ENCODE results near the gene MACROD2.

The MACROD2 gene

GRCh38 chr20:15449061-15449460 lies 1453.7 kb downstream of the MACROD2 start:
- TF ChIP-seq CSDC2 (CRISPR knock-in tag; IDR thresholded peaks at IDR 0.05) (no peak), ARNTL (CRISPR knock-in tag; IDR thresholded peaks at IDR 0.05; ENCODE audit: borderline replicate concordance, low read depth) (no peak), GLIS3 (CRISPR knock-in tag; IDR thresholded peaks at IDR 0.05) (no peak), RARB (CRISPR knock-in tag; IDR thresholded peaks at IDR 0.05) (no peak), BACH2 (CRISPR knock-in tag; IDR thresholded peaks at IDR 0.05; ENCODE audit: borderline replicate concordance) (no peak), ZNF565 (CRISPR knock-in tag; conservative IDR thresholded peaks at IDR 0.05; ENCODE audit: low read depth) (no peak), PPARA (CRISPR knock-in tag; IDR thresholded peaks at IDR 0.05; ENCODE audit: borderline replicate concordance) (no peak), TOX (CRISPR knock-in tag; IDR thresholded peaks at IDR 0.05; ENCODE audit: borderline replicate concordance) (no peak), ESRRG (CRISPR knock-in tag; IDR thresholded peaks at IDR 0.05) (no peak), ISL1 (CRISPR knock-in tag; IDR thresholded peaks at IDR 0.05) (no peak), PATZ1 (CRISPR knock-in tag; IDR thresholded peaks at IDR 0.05; ENCODE audit: borderline replicate concordance) (no peak), ZFP3 (CRISPR knock-in tag; IDR thresholded peaks at IDR 0.05) (no peak), ZFP30 (CRISPR knock-in tag; IDR thresholded peaks at IDR 0.05) (no peak), CREB5 (CRISPR knock-in tag; IDR thresholded peaks at IDR 0.05; ENCODE audit: low read depth) (no peak), ZNF70 (CRISPR knock-in tag; IDR thresholded peaks at IDR 0.05) (no peak), OSR1 (CRISPR knock-in tag; IDR thresholded peaks at IDR 0.05) (no peak)
- no peak for ATAC-seq

GRCh38 chr20:15451241-15451640 lies 1455.9 kb downstream of the MACROD2 start:
- no peak for ATAC-seq
- TF ChIP-seq CSDC2 (CRISPR knock-in tag; IDR thresholded peaks at IDR 0.05), result no peak
- TF ChIP-seq TOX (CRISPR knock-in tag; IDR thresholded peaks at IDR 0.05; ENCODE audit: borderline replicate concordance), result no peak
- TF ChIP-seq RARB (CRISPR knock-in tag; IDR thresholded peaks at IDR 0.05), result no peak
- TF ChIP-seq ZNF565 (CRISPR knock-in tag; conservative IDR thresholded peaks at IDR 0.05; ENCODE audit: low read depth), result no peak
- TF ChIP-seq ZNF70 (CRISPR knock-in tag; IDR thresholded peaks at IDR 0.05), result no peak
- TF ChIP-seq PPARA (CRISPR knock-in tag; IDR thresholded peaks at IDR 0.05; ENCODE audit: borderline replicate concordance), result no peak
- TF ChIP-seq OSR1 (CRISPR knock-in tag; IDR thresholded peaks at IDR 0.05), result no peak
- TF ChIP-seq, protein P1, sequence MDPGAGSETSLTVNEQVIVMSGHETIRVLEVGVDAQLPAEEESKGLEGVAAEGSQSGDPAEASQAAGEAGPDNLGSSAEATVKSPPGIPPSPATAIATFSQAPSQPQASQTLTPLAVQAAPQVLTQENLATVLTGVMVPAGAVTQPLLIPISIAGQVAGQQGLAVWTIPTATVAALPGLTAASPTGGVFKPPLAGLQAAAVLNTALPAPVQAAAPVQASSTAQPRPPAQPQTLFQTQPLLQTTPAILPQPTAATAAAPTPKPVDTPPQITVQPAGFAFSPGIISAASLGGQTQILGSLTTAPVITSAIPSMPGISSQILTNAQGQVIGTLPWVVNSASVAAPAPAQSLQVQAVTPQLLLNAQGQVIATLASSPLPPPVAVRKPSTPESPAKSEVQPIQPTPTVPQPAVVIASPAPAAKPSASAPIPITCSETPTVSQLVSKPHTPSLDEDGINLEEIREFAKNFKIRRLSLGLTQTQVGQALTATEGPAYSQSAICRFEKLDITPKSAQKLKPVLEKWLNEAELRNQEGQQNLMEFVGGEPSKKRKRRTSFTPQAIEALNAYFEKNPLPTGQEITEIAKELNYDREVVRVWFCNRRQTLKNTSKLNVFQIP (CRISPR knock-in tag; IDR thresholded peaks at IDR 0.05; ENCODE audit: borderline replicate concordance, low read depth), result no peak
- no peak for TF ChIP-seq CREB5 (CRISPR knock-in tag; IDR thresholded peaks at IDR 0.05; ENCODE audit: low read depth)
- TF ChIP-seq GLIS3 (CRISPR knock-in tag; IDR thresholded peaks at IDR 0.05), result no peak
- no peak for TF ChIP-seq BACH2 (CRISPR knock-in tag; IDR thresholded peaks at IDR 0.05; ENCODE audit: borderline replicate concordance)
- TF ChIP-seq ESRRG (CRISPR knock-in tag; IDR thresholded peaks at IDR 0.05), result no peak
- TF ChIP-seq TCF4 (CRISPR knock-in tag; IDR thresholded peaks at IDR 0.05; ENCODE audit: borderline replicate concordance), result no peak
- TF ChIP-seq ZNF8 (CRISPR knock-in tag; IDR thresholded peaks at IDR 0.05), result no peak
- TF ChIP-seq, protein P2, sequence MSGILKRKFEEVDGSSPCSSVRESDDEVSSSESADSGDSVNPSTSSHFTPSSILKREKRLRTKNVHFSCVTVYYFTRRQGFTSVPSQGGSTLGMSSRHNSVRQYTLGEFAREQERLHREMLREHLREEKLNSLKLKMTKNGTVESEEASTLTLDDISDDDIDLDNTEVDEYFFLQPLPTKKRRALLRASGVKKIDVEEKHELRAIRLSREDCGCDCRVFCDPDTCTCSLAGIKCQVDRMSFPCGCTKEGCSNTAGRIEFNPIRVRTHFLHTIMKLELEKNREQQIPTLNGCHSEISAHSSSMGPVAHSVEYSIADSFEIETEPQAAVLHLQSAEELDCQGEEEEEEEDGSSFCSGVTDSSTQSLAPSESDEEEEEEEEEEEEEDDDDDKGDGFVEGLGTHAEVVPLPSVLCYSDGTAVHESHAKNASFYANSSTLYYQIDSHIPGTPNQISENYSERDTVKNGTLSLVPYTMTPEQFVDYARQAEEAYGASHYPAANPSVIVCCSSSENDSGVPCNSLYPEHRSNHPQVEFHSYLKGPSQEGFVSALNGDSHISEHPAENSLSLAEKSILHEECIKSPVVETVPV (CRISPR knock-in tag; IDR thresholded peaks at IDR 0.05), result no peak
- TF ChIP-seq ISL1 (CRISPR knock-in tag; IDR thresholded peaks at IDR 0.05), result no peak
- TF ChIP-seq SNAI2 (CRISPR knock-in tag; IDR thresholded peaks at IDR 0.05), result no peak
- no peak for TF ChIP-seq PATZ1 (CRISPR knock-in tag; IDR thresholded peaks at IDR 0.05; ENCODE audit: borderline replicate concordance)
